H1 (cell line): ENCODE results near the gene REPS2. TPM values are rescaled to one million over a fixed set of nuclear protein-coding genes. Genes with fewer than 3 reads are reported as not detected.

Experiments used
- CTCF ChIA-PET: fragments of 300-600 bp; sonication (Branson Sonifier 250); formaldehyde crosslinking; loops from one replicate; lab custom pipeline; 2021; ENCODE audit not compliant: partially characterized antibody; lab: Charles Lee
- POLR2A ChIA-PET: fragments of 300-600 bp; sonication (Branson Sonifier 250); formaldehyde crosslinking; loops from one replicate; lab custom pipeline; 2021; ENCODE audit warnings: inconsistent platforms; ENCODE audit not compliant: partially characterized antibody; lab: Charles Lee
- DNase-seq, 2 experiments: peaks; one replicate each; pipeline versions ENCODE4 v3.0.0 to v3.0.0-alpha.2; 2010 to 2022; ENCODE audit warnings: low spot score in 2 of 2, low read depth in 1 of 2, mixed read lengths in 1 of 2
- FAIRE-seq: peaks from 2 replicates; lab custom pipeline; 2011; peaks lifted over from hg19 to GRCh38; lab: Jason Lieb, UNC
- H2AFZ ChIP-seq: 2 replicates; pipeline ENCODE4 v1.8.1; 2012; ENCODE audit warnings: low read length, inconsistent platforms
- H2AK5ac ChIP-seq: 2 replicates; pipeline ENCODE4 v1.6.1; 2013; ENCODE audit warnings: low read depth, low read length
- H2BK120ac ChIP-seq: replicated peaks from 2 replicates; pipeline ENCODE3; 2013; ENCODE audit warnings: low read depth, low read length, inconsistent platforms
- H2BK12ac ChIP-seq: 2 replicates; pipeline ENCODE4 v1.6.1; 2013; ENCODE audit warnings: low read depth, low read length
- H2BK15ac ChIP-seq: 2 replicates; pipeline ENCODE4 v1.6.1; 2013; ENCODE audit warnings: low read length
- H2BK20ac ChIP-seq: 2 replicates; pipeline ENCODE4 v1.6.1; 2013; ENCODE audit warnings: low read length
- H2BK5ac ChIP-seq: 2 replicates; pipeline ENCODE4 v1.6.1; 2013; ENCODE audit warnings: low read depth, low read length
- H3K14ac ChIP-seq: 2 replicates; pipeline ENCODE4 v1.6.1; 2013; ENCODE audit warnings: inconsistent platforms; ENCODE audit not compliant: insufficient read length
- H3K18ac ChIP-seq: 2 replicates; pipeline ENCODE4 v1.6.1; 2013; ENCODE audit warnings: low read length; ENCODE audit errors: extremely low read depth
- H3K23ac ChIP-seq: 2 replicates; pipeline ENCODE4 v1.6.1; 2013; ENCODE audit warnings: inconsistent platforms; ENCODE audit not compliant: insufficient read length
- H3K23me2 ChIP-seq: 2 replicates; pipeline ENCODE4 v1.6.1; 2013; ENCODE audit warnings: low read depth, low read length
- H3K27ac ChIP-seq: 2 replicates; pipeline ENCODE4 v1.6.1; 2011; ENCODE audit warnings: low read depth, low read length, inconsistent platforms
- H3K27me3 ChIP-seq, 4 experiments: replicated peaks in 1 of 4; 1 replicate in 1 of 4; 2 replicates in 3 of 4; pipeline versions ENCODE4 v1.6.1 to v1.8.1; 2011 to 2013; ENCODE audit warnings: low read length in 3 of 4, mild to moderate bottlenecking in 3 of 4, inconsistent platforms in 2 of 4, mixed read lengths in 2 of 4, moderate library complexity in 1 of 4; ENCODE audit not compliant: control insufficient read depth in 3 of 4, insufficient read depth in 3 of 4; ENCODE audit errors: extremely low read depth in 1 of 4
- H3K36me3 ChIP-seq, 4 experiments: 2 replicates each; pipeline versions ENCODE4 v1.6.1 to v1.8.1; 2011 to 2013; ENCODE audit warnings: mild to moderate bottlenecking in 4 of 4, low read length in 3 of 4, moderate library complexity in 2 of 4, control low read depth in 1 of 4, inconsistent platforms in 1 of 4; ENCODE audit not compliant: insufficient read depth in 4 of 4, control insufficient read depth in 2 of 4
- H3K4ac ChIP-seq: replicated peaks from 2 replicates; pipeline ENCODE3; 2013; ENCODE audit warnings: low read length, low read depth, mixed read lengths, inconsistent platforms; ENCODE audit not compliant: insufficient read length
- H3K4me1 ChIP-seq, 4 experiments: replicated peaks in 1 of 4; 1 replicate in 1 of 4; 2 replicates in 3 of 4; pipeline versions ENCODE4 v1.6.1 to v1.8.1; 2011 to 2013; ENCODE audit warnings: low read length in 3 of 4, inconsistent platforms in 2 of 4, mixed read lengths in 1 of 4; ENCODE audit not compliant: insufficient read depth in 4 of 4, control insufficient read depth in 3 of 4
- H3K4me2 ChIP-seq, 2 experiments: 2 replicates each; pipeline versions ENCODE4 v1.6.1 to v1.8.1; 2011 to 2013; ENCODE audit warnings: low read depth in 2 of 2, low read length in 2 of 2, control low read depth in 1 of 2, inconsistent platforms in 1 of 2, mild to moderate bottlenecking in 1 of 2; ENCODE audit not compliant: insufficient read depth in 1 of 2
- H3K4me3 ChIP-seq, 4 experiments: fragments of 200-600, 300-600 bp in 1 of 4; sonication (generic), shearing (Covaris generic), sonication (Bioruptor Twin) in 1 of 4; 2 replicates each; pipeline versions ENCODE4 v1.5.1 to v1.8.1; 2011 to 2016; ENCODE audit warnings: low read length in 4 of 4, low read depth in 3 of 4, control low read depth in 2 of 4, inconsistent platforms in 2 of 4, mild to moderate bottlenecking in 2 of 4, mixed read lengths in 1 of 4, moderate library complexity in 1 of 4; ENCODE audit not compliant: insufficient read depth in 2 of 4; ENCODE audit errors: extremely low read depth in 1 of 4
- H3K56ac ChIP-seq: replicated peaks from 2 replicates; pipeline ENCODE3; 2013; ENCODE audit warnings: low read depth, mild to moderate bottlenecking, mixed read lengths, low read length, inconsistent platforms; ENCODE audit not compliant: insufficient read length
- H3K79me1 ChIP-seq: 2 replicates; pipeline ENCODE4 v1.6.1; 2013; ENCODE audit warnings: low read depth, low read length, control low read depth
- H3K79me2 ChIP-seq, 2 experiments: 2 replicates each; pipeline versions ENCODE4 v1.6.1 to v1.8.1; 2012 to 2013; ENCODE audit warnings: low read length in 2 of 2, mild to moderate bottlenecking in 2 of 2, inconsistent platforms in 1 of 2; ENCODE audit not compliant: insufficient read depth in 2 of 2, control insufficient read depth in 1 of 2
- H3K9ac ChIP-seq, 4 experiments: replicated peaks in 1 of 4; 1 replicate in 1 of 4; 2 replicates in 3 of 4; pipeline versions ENCODE4 v1.6.1 to v1.8.1; 2011 to 2013; ENCODE audit warnings: low read depth in 3 of 4, low read length in 3 of 4, control low read depth in 2 of 4, mild to moderate bottlenecking in 2 of 4, moderate library complexity in 2 of 4, inconsistent platforms in 1 of 4; ENCODE audit errors: extremely low read depth in 1 of 4
- H3K9me3 ChIP-seq, 2 experiments: 2 replicates each; pipeline versions ENCODE4 v1.6.1 to v1.8.1; 2012 to 2013; ENCODE audit warnings: mild to moderate bottlenecking in 2 of 2, moderate library complexity in 2 of 2, control low read depth in 1 of 2, inconsistent platforms in 1 of 2, low read depth in 1 of 2, low read length in 1 of 2, mixed read lengths in 1 of 2; ENCODE audit not compliant: insufficient read depth in 2 of 2
- H4K20me1 ChIP-seq, 2 experiments: replicated peaks in 1 of 2; 2 replicates each; pipeline versions ENCODE3 to v1.8.1; 2011 to 2013; ENCODE audit warnings: inconsistent platforms in 2 of 2, low read length in 2 of 2, mild to moderate bottlenecking in 1 of 2; ENCODE audit not compliant: insufficient read depth in 2 of 2, control insufficient read depth in 1 of 2
- H4K5ac ChIP-seq: 2 replicates; pipeline ENCODE4 v1.6.1; 2013; ENCODE audit warnings: low read length, low read depth, mixed read lengths, inconsistent platforms; ENCODE audit not compliant: insufficient read length
- H4K8ac ChIP-seq: 2 replicates; pipeline ENCODE4 v1.8.0; 2013; ENCODE audit warnings: mild to moderate bottlenecking, moderate library complexity, low read length, inconsistent platforms; ENCODE audit not compliant: insufficient read depth; ENCODE audit errors: extremely low read depth
- H4K91ac ChIP-seq: replicated peaks from 2 replicates; pipeline ENCODE3; 2013; ENCODE audit warnings: low read length, mixed read lengths, inconsistent platforms; ENCODE audit not compliant: insufficient read length
- RFX5 ChIP-seq: IDR thresholded peaks from 2 replicates; pipeline ENCODE4 v1.6.1; 2011; ENCODE audit warnings: low read depth, low read length, improper control_type of control experiment, borderline replicate concordance
- SRF ChIP-seq: IDR thresholded peaks from 2 replicates; pipeline ENCODE4 v1.6.1; 2011; ENCODE audit warnings: mild to moderate bottlenecking, low read depth, low read length, moderate library complexity
- WGBS, 2 experiments: shearing (Covaris generic) in 1 of 2; methylation state at CpG; one replicate each; pipeline versions ENCODE4 v1.1.6 to v1.1.7; 2013 to 2015; ENCODE audit warnings: low lambda C conversion rate in 2 of 2, mixed read lengths in 2 of 2, inconsistent platforms in 1 of 2, low coverage in 1 of 2, missing lambda C conversion rate in 1 of 2; ENCODE audit not compliant: insufficient replicate concordance in 2 of 2, insufficient coverage in 1 of 2, insufficient read length in 1 of 2; ENCODE audit errors: extremely low coverage in 1 of 2, missing lambda C conversion rate in 1 of 2; 5-methylcytosine and 5-hydroxymethylcytosine counted together
- polyA plus RNA-seq, 7 experiments: library from polyadenylated mRNA; depleted of rRNA in 3 of 7; stranded (reverse) in 5 of 7; unstranded in 2 of 7; fragments of >200 nt in 5 of 7; fragments of 200-250 nt in 2 of 7; gene quantifications; 1 replicate in 5 of 7; 2 replicates in 1 of 7; 4 replicates in 1 of 7; pipeline versions ENCODE4 v1.2.1 to v1.2.3, GENCODE V29; 2011 to 2013; ENCODE audit warnings: missing spikeins in 2 of 7, mixed read lengths in 2 of 7
- total RNA-seq: library from RNA; stranded (reverse); fragmentation: NEBNext Ultra II Directional; extraction: Animal tissue kit (Norgen Biotek cat#: 25700); gene quantifications from 2 replicates; pipeline ENCODE4 v1.2.1, GENCODE V29; 2021

REPS2 gene
- total and polyA plus RNA-seq, 2 of the 8 experiments (the other 6 are each of a cell fraction or from before 2014, with no cell fraction given) = 0.79 to 4.3 TPM

GRCh38 chrX:16971694-16972093 is 25.2 kb downstream of the REPS2 start (continued):
- TF ChIP-seq RFX5 = no peak

- H3K9ac ChIP-seq = no peak overlapping the region
- ChIA-PET POLR2A (no interaction called here), CTCF (no interaction called here)
- no peaks in the 10 kb centered on the region for H3K9me3 ChIP-seq
- no peak overlapping the region for H2BK120ac ChIP-seq
- H3K18ac ChIP-seq = no peak overlapping the region
- no peaks in the 10 kb centered on the region for H3K4me1 ChIP-seq
- H2BK12ac ChIP-seq = no peak overlapping the region
- H3K23me2 ChIP-seq = no peaks in the 10 kb centered on the region
- no peak overlapping the region for H3K27ac ChIP-seq
- no peak overlapping the region for H3K23ac ChIP-seq
- DNase-seq = no peak
- H4K5ac ChIP-seq = no peak overlapping the region
- no peak overlapping the region for H3K4me2 ChIP-seq
- no peaks in the 10 kb centered on the region for H4K20me1 ChIP-seq
- H3K27me3 ChIP-seq = no peaks in the 10 kb centered on the region
- H4K8ac ChIP-seq = no peak overlapping the region
- TF ChIP-seq SRF (no peak), RFX5 (no peak)
- H3K79me2 ChIP-seq = no peaks in the 10 kb centered on the region
- no peak overlapping the region for H2BK15ac ChIP-seq
- WGBS, 2 experiments = 100% methylated on average over 5 of the region's 5 CpGs; no CpG with 5 or more reads in 1 of the 2 experiments
- no peak overlapping the region for H3K14ac ChIP-seq
- no peaks in the 10 kb centered on the region for H3K79me1 ChIP-seq
- H2AK5ac ChIP-seq = no peak overlapping the region
- no peak overlapping the region for H2BK20ac ChIP-seq
- no peak overlapping the region for H3K56ac ChIP-seq
- no peak overlapping the region for H2AFZ ChIP-seq
- H2BK5ac ChIP-seq = no peak overlapping the region
- H3K36me3 ChIP-seq = no peaks in the 10 kb centered on the region
- no peak for FAIRE-seq
- H3K4me3 ChIP-seq = no peak overlapping the region
- no peak overlapping the region for H4K91ac ChIP-seq
- H3K4ac ChIP-seq = no peak overlapping the region
Measured at GRCh38 chrX:16975233-16975632, 28.8 kb downstream of the REPS2 start.
